Ovary (tissue), 9 donors: ENCODE data around the gene CAPN9. TPM values are rescaled to one million over a fixed set of nuclear protein-coding genes. Genes with fewer than 3 reads are reported as not detected.

Experiments used
- DNase-seq, 5 donors: peaks; one replicate each; pipeline ENCODE4 v3.0.0-alpha.2; 2019 to 2020
- H3K27ac ChIP-seq, 2 donors: fragments of 200-600 bp; one replicate each; pipeline versions ENCODE4 v1.5.1 to v1.8.0; 2019 to 2022
- H3K27me3 ChIP-seq: fragments of 200-600 bp; one replicate; pipeline ENCODE4 v1.8.0; 2022
- H3K36me3 ChIP-seq: fragments of 200-600 bp; sonication (generic); one replicate; pipeline ENCODE4 v1.5.1; 2019
- H3K4me1 ChIP-seq: one replicate; pipeline ENCODE4 v1.8.1; 2013; ENCODE audit warnings: mild to moderate bottlenecking, moderate library complexity; ENCODE audit not compliant: insufficient read depth
- H3K4me3 ChIP-seq: fragments of 200-600 bp; sonication (generic); one replicate; pipeline ENCODE4 v1.5.1; 2017
- H3K9me3 ChIP-seq, 2 donors: fragments of 200-600 bp in 1 of 2; sonication (generic) in 1 of 2; one replicate each; pipeline versions ENCODE4 v1.5.1 to v1.8.1; 2013 to 2019; ENCODE audit warnings: mild to moderate bottlenecking in 1 of 2, moderate library complexity in 1 of 2
- CTCF ChIP-seq, 3 donors: fragments of 450-650 bp in 2 of 3; fragments of 200-600 bp in 1 of 3; IDR thresholded peaks; one replicate each; pipeline versions ENCODE4 v1.5.1 to v1.8.0; 2016 to 2022; ENCODE audit warnings: antibody characterized with exemption in 3 of 3, mild to moderate bottlenecking in 1 of 3
- EP300 ChIP-seq: sonication (generic); formaldehyde crosslinking; IDR thresholded peaks from one replicate; pipeline ENCODE4 v1.6.1; 2017; ENCODE audit warnings: antibody characterized with exemption
- POLR2A ChIP-seq: fragments of 450-650 bp; IDR thresholded peaks from one replicate; pipeline ENCODE4 v1.6.1; 2017; ENCODE audit warnings: antibody characterized with exemption, mild to moderate bottlenecking, moderate library complexity
- WGBS, 3 donors: extraction: QIAGEN DNeasy Blood & Tissue Kit in 1 of 3; methylation state at CpG; one replicate each; pipeline versions ENCODE4 v1.1.5 to v1.1.7; 2013 to 2017; 5-methylcytosine and 5-hydroxymethylcytosine counted together
- intact Hi-C, 4 donors: fragments of 100-400 bp; cut with DNase I; formaldehyde crosslinking; loops; one replicate each; pipeline versions ENCODE4 v1.11.0 to v1.15.1; 2022 to 2023
- polyA plus RNA-seq, 2 donors: library from polyadenylated mRNA; stranded (reverse); fragments of 200-250 nt in 1 of 2; fragments of 350-450 nt in 1 of 2; fragmentation: Illumina TruSeq in 1 of 2; extraction: RNeasy Lipid Tissue Mini Kit (QIAGEN cat#74804) in 1 of 2; gene quantifications; one replicate each; pipeline ENCODE4 v1.2.3, GENCODE V29; 2013 to 2014
- total RNA-seq, 7 donors: library from RNA; depleted of rRNA in 2 of 7; stranded (reverse); fragments of >200 nt in 2 of 7; fragmentation: NEBNext Ultra II Directional in 3 of 7; extraction: Animal tissue kit (Norgen Biotek cat#: 25700) in 3 of 7; gene quantifications; one replicate each; pipeline versions ENCODE4 v1.1.0 to v1.2.4, GENCODE V29; 2016 to 2023
- donor health status: DM: no; HTN: no; CAD: no; lungs with moderate emphysema.
- donor health status: DM: no; HTN: no; CAD: no.
- donor health status: Bipolar disorder and iron deficiency.
- donor health status: DM: yes; HTN: yes; CAD: no.
- donor health status: DM: no; HTN: no; CAD: no.
- donor health status: DM: yes; HTN: yes; CAD: no.

The CAPN9 gene
- total and polyA plus RNA-seq, 9 donors: 0.08 to 2.5 (median 0.29) TPM; not detected in 1

GRCh38 chr1:230827801-230828200, 80.6 kb downstream of the CAPN9 start:
- Histone ChIP-seq H3K27me3 (no peaks in the 10 kb centered on the region), H3K27ac (peak overlapping the region in 1 of 2 donors; percentile 33), H3K36me3 (no peaks in the 10 kb centered on the region), H3K4me3 (no peak overlapping the region), H3K4me1 (peaks cover 22% of the 10 kb centered on the region), H3K9me3 (no peaks in the 10 kb centered on the region)
- 32 to 39% (median 33%) methylated on average over 5 of the region's 5 CpGs for WGBS, 3 donors
- no peak for DNase-seq
- TF ChIP-seq CTCF (IDR thresholded peaks at IDR 0.05) (no peak), POLR2A (no peak)
- intact Hi-C loops: no loop called here

GRCh38 chr1:230828421-230828820, 81.2 kb downstream of the CAPN9 start:
- Histone ChIP-seq H3K4me1 (peaks cover 22% of the 10 kb centered on the region), H3K4me3 (no peak overlapping the region), H3K27me3 (no peaks in the 10 kb centered on the region), H3K27ac (peak overlapping the region in 1 of 2 donors; percentile 33), H3K36me3 (no peaks in the 10 kb centered on the region), H3K9me3 (no peaks in the 10 kb centered on the region)
- TF ChIP-seq POLR2A (no peak), EP300 (no peak), CTCF (IDR thresholded peaks at IDR 0.05) (no peak)
- DNase-seq: no peak
- 90 to 96% (median 92%) methylated on average over 4 of the region's 4 CpGs for WGBS, 3 donors
- intact Hi-C loops: no loop called here

GRCh38 chr1:230831771-230832170, 84.6 kb downstream of the CAPN9 start:
- DNase-seq: no peak
- intact Hi-C loops: no loop called here
- no peak overlapping the region for H3K4me3 ChIP-seq
- no peak for TF ChIP-seq EP300
- no peak for TF ChIP-seq CTCF (IDR thresholded peaks at IDR 0.05)
- no peak for TF ChIP-seq POLR2A
- H3K9me3 ChIP-seq: no peaks in the 10 kb centered on the region
- peaks cover 17% of the 10 kb centered on the region for H3K4me1 ChIP-seq
- no peaks in the 10 kb centered on the region for H3K27me3 ChIP-seq
- 5 to 10% (median 8%) methylated on average over 1 of the region's 1 CpG for WGBS, 3 donors
- H3K27ac ChIP-seq: no peak overlapping the region
- H3K36me3 ChIP-seq: no peaks in the 10 kb centered on the region

- intact Hi-C loops: no loop called here
- TF ChIP-seq POLR2A (no peak), EP300 (no peak), CTCF (IDR thresholded peaks at IDR 0.05) (no peak)
- H3K4me1 ChIP-seq: peaks cover 12% of the 10 kb centered on the region
- no peaks in the 10 kb centered on the region for H3K36me3 ChIP-seq
- no peak overlapping the region for H3K4me3 ChIP-seq
- no peaks in the 10 kb centered on the region for H3K9me3 ChIP-seq
- no peak overlapping the region for H3K27ac ChIP-seq
- H3K27me3 ChIP-seq: no peaks in the 10 kb centered on the region
- DNase-seq: no peak
- 54 to 72% (median 60%) methylated on average over 1 of the region's 1 CpG for WGBS, 3 donors
Observed at GRCh38 chr1:230832476-230832875, 85.3 kb downstream of the CAPN9 start.
